GM23338 (cell line): ENCODE results near the gene MAPRE3. TPM values are rescaled to one million over a fixed set of nuclear protein-coding genes. Genes with fewer than 3 reads are reported as not detected.

Experiments used
- ATAC-seq: fragments of 200-7000 bp; cut with Tn5 transposase; 3 replicates; pipeline ENCODE4 v1.9.1; 2020
- DNase-seq: peaks from one replicate; pipeline ENCODE4 v3.0.0-alpha.2; 2015; ENCODE audit warnings: low spot score
- H2AFZ ChIP-seq: fragments of 200-600 bp; sonication (generic); 2 replicates; pipeline ENCODE4 v1.8.0; 2016; ENCODE audit warnings: antibody characterized with exemption, mild to moderate bottlenecking, moderate library complexity
- H3F3A ChIP-seq: fragments of 200-600 bp; sonication (generic); replicated peaks from 2 replicates; pipeline ENCODE4 v1.8.0; 2017; ENCODE audit warnings: antibody characterized with exemption, mixed run types, low read depth
- H3K27ac ChIP-seq: fragments of 200-600 bp; sonication (generic); 2 replicates; pipeline ENCODE4 v1.6.1; 2016; ENCODE audit warnings: low read depth
- H3K27me3 ChIP-seq: fragments of 200-600 bp; sonication (generic); 2 replicates; pipeline ENCODE4 v1.8.0; 2016; ENCODE audit warnings: mild to moderate bottlenecking, mixed run types, moderate library complexity; ENCODE audit not compliant: insufficient read depth
- H3K36me3 ChIP-seq: fragments of 200-600 bp; sonication (generic); 2 replicates; pipeline ENCODE4 v1.8.0; 2016; ENCODE audit warnings: mild to moderate bottlenecking; ENCODE audit not compliant: insufficient read depth
- H3K4me1 ChIP-seq: fragments of 200-600 bp; sonication (generic); 2 replicates; pipeline ENCODE4 v1.8.0; 2016; ENCODE audit warnings: mild to moderate bottlenecking, moderate library complexity; ENCODE audit not compliant: insufficient read depth
- H3K4me2 ChIP-seq: fragments of 200-600 bp; sonication (generic); 2 replicates; pipeline ENCODE4 v1.7.1; 2017; ENCODE audit warnings: mixed run types
- H3K4me3 ChIP-seq: fragments of 200-600 bp; sonication (generic); 2 replicates; pipeline ENCODE4 v1.6.1; 2016; ENCODE audit warnings: mixed run types
- H3K79me2 ChIP-seq: fragments of 200-600 bp; sonication (generic); replicated peaks from 2 replicates; pipeline ENCODE4 v1.8.0; 2017; ENCODE audit warnings: mild to moderate bottlenecking; ENCODE audit not compliant: insufficient read depth
- H3K9me2 ChIP-seq: fragments of 200-600 bp; sonication (generic); 2 replicates; pipeline ENCODE4 v1.8.0; 2017; ENCODE audit not compliant: insufficient read depth
- H4K20me1 ChIP-seq: fragments of 200-600 bp; sonication (generic); replicated peaks from 2 replicates; pipeline ENCODE4 v1.8.0; 2017; ENCODE audit warnings: mild to moderate bottlenecking; ENCODE audit not compliant: insufficient read depth
- H3K27ac Mint-ChIP-seq: 2 replicates; pipeline ENCODE4 v1.8.0; 2020; ENCODE audit warnings: inconsistent platforms, mild to moderate bottlenecking, moderate library complexity, mixed read lengths
- H3K27me3 Mint-ChIP-seq: 3 replicates; pipeline ENCODE4 v1.8.0; 2022; ENCODE audit warnings: low read depth, mild to moderate bottlenecking, moderate library complexity, mixed read lengths, inconsistent platforms; ENCODE audit not compliant: insufficient read depth, poor library complexity
- H3K36me3 Mint-ChIP-seq: 3 replicates; pipeline ENCODE4 v1.8.0; 2021; ENCODE audit warnings: low read depth, mild to moderate bottlenecking, inconsistent platforms, moderate library complexity, mixed read lengths
- H3K4me1 Mint-ChIP-seq: 3 replicates; pipeline ENCODE4 v1.8.0; 2020; ENCODE audit warnings: mild to moderate bottlenecking, inconsistent platforms, mixed read lengths
- H3K4me3 Mint-ChIP-seq: 3 replicates; pipeline ENCODE4 v1.8.0; 2021; ENCODE audit warnings: moderate library complexity, mild to moderate bottlenecking, inconsistent platforms, mixed read lengths
- H3K9me3 Mint-ChIP-seq: 3 replicates; pipeline ENCODE4 v1.8.0; 2020; ENCODE audit warnings: moderate library complexity, mild to moderate bottlenecking, inconsistent platforms, mixed read lengths
- CREB1 ChIP-seq: fragments of 250-450 bp; sonication (Bioruptor Pico); IDR thresholded peaks from 2 replicates; pipeline ENCODE4 v1.5.0; 2020; ENCODE audit warnings: low read depth, mild to moderate bottlenecking, moderate library complexity
- CTCF ChIP-seq, 2 experiments: fragments of 200-600 bp in 1 of 2; sonication (generic) in 1 of 2; conservative IDR thresholded peaks; 2 replicates each; pipeline versions ENCODE4 v1.5.1 to v1.6.1; 2016 to 2017; ENCODE audit warnings: antibody characterized with exemption in 2 of 2, low read depth in 2 of 2, mild to moderate bottlenecking in 2 of 2, moderate library complexity in 1 of 2
- ETS1 ChIP-seq: IDR thresholded peaks from 2 replicates; pipeline ENCODE4 v1.6.1; 2016; ENCODE audit warnings: antibody characterized with exemption
- EZH2 ChIP-seq: fragments of 200-600 bp; sonication (generic); IDR thresholded peaks from one replicate; pipeline ENCODE4 v1.8.0; 2017; ENCODE audit warnings: antibody characterized with exemption, mild to moderate bottlenecking, low read depth; ENCODE audit not compliant: unreplicated experiment
- EZH2phosphoT487 ChIP-seq: fragments of 200-600 bp; sonication (generic); IDR thresholded peaks from one replicate; pipeline ENCODE4 v1.8.1; 2018; ENCODE audit warnings: antibody characterized with exemption; ENCODE audit not compliant: unreplicated experiment
- JUNB ChIP-seq: IDR thresholded peaks from one replicate; pipeline ENCODE4 v1.6.1; 2016; ENCODE audit warnings: antibody characterized with exemption; ENCODE audit not compliant: unreplicated experiment
- NANOG ChIP-seq: IDR thresholded peaks from 2 replicates; pipeline ENCODE4 v1.6.1; 2016; ENCODE audit warnings: antibody characterized with exemption, borderline replicate concordance
- POLR2AphosphoS5 ChIP-seq: IDR thresholded peaks from 2 replicates; pipeline ENCODE4 v1.6.1; 2016; ENCODE audit warnings: antibody characterized with exemption, low read depth
- REST ChIP-seq: IDR thresholded peaks from one replicate; pipeline ENCODE4 v1.6.1; 2018; ENCODE audit warnings: antibody characterized with exemption; ENCODE audit not compliant: unreplicated experiment
- STAT1 ChIP-seq: IDR thresholded peaks from one replicate; pipeline ENCODE4 v1.6.1; 2016; ENCODE audit warnings: antibody characterized with exemption; ENCODE audit not compliant: unreplicated experiment
- ZNF114 ChIP-seq: fragments of 250-450 bp; sonication (Bioruptor Pico); IDR thresholded peaks from 2 replicates; pipeline ENCODE4 v1.5.0; 2020; ENCODE audit warnings: mild to moderate bottlenecking, moderate library complexity
- ZNF331 ChIP-seq: fragments of 250-450 bp; sonication (Bioruptor Pico); IDR thresholded peaks from 2 replicates; pipeline ENCODE4 v1.5.0; 2020; ENCODE audit warnings: low read depth, mild to moderate bottlenecking, moderate library complexity
- ZNF462 ChIP-seq: fragments of 250-450 bp; sonication (Bioruptor Pico); IDR thresholded peaks from 2 replicates; pipeline ENCODE4 v1.5.0; 2020; ENCODE audit warnings: mild to moderate bottlenecking, moderate library complexity
- polyA plus RNA-seq: library from polyadenylated mRNA; unstranded; fragments of >200 nt; fragmentation: Nextera tagmentation; extraction: Ambion mirVana; gene quantifications from 2 replicates; pipeline ENCODE4 v1.2.1, GENCODE V29; 2016
- total RNA-seq: library from RNA; depleted of rRNA; stranded (reverse); fragments of >200 nt; shearing (Covaris generic); gene quantifications from 2 replicates; pipeline ENCODE4 v1.2.3, GENCODE V29; 2014

MAPRE3 gene
- total and polyA plus RNA-seq, 2 experiments from 2014 or later: 3.3 to 4.5 TPM

GRCh38 chr2:26998323-26998722, 27.9 kb downstream of the MAPRE3 start:
- Histone ChIP-seq H3K4me1 (no peaks in the 10 kb centered on the region), H3F3A (no peaks in the 10 kb centered on the region), H2AFZ (no peak overlapping the region), H3K79me2 (no peaks in the 10 kb centered on the region), H3K36me3 (no peaks in the 10 kb centered on the region), H3K4me2 (no peak overlapping the region), H3K4me3 (no peak overlapping the region), H3K9me2 (no peaks in the 10 kb centered on the region), H4K20me1 (no peaks in the 10 kb centered on the region), H3K27me3 (no peaks in the 10 kb centered on the region), H3K27ac (no peak overlapping the region)
- Mint-ChIP-seq H3K9me3 (no peaks in the 10 kb centered on the region), H3K27ac (no peak overlapping the region), H3K36me3 (no peaks in the 10 kb centered on the region), H3K27me3 (peaks cover 1% of the 10 kb centered on the region), H3K4me3 (no peak overlapping the region), H3K4me1 (peaks cover 4% of the 10 kb centered on the region; the same call in 2 of the 3 replicates)
- DNase-seq (no peak), ATAC-seq (no peak)
- TF ChIP-seq ZNF462 (no peak), EZH2 (no peak), NANOG (no peak), JUNB (no peak), POLR2AphosphoS5 (no peak), STAT1 (no peak), CREB1 (CRISPR knock-in tag) (no peak), ETS1 (no peak), EZH2phosphoT487 (no peak), CTCF (conservative IDR thresholded peaks at IDR 0.05; ENCODE audit: low read depth in 2 of 2) (no peak), ZNF114 (CRISPR knock-in tag) (no peak), ZNF331 (CRISPR knock-in tag) (no peak), REST (no peak)
